HepG2 (cell line): ENCODE measurements around the gene TMPRSS15.

Experiments used
- CBX5 ChIP-seq: sonication (generic); formaldehyde crosslinking; IDR thresholded peaks from 2 replicates; pipeline ENCODE4 v1.4.0; 2020; ENCODE audit warnings: missing genetic modification reagents, borderline replicate concordance
- CTCF ChIP-seq: sonication (generic); formaldehyde crosslinking; IDR thresholded peaks from 2 replicates; pipeline ENCODE4 v1.5.0; 2020; ENCODE audit warnings: mild to moderate bottlenecking, missing genetic modification reagents, moderate library complexity
- POLR2AphosphoS2 ChIP-seq: IDR thresholded peaks from 2 replicates; pipeline ENCODE4 v1.6.1; 2011; ENCODE audit warnings: low read depth, low read length, improper control_type of control experiment
- TF ChIP-seq, protein P1 (sequence below): sonication (generic); formaldehyde crosslinking; IDR thresholded peaks from 2 replicates; pipeline ENCODE4 v1.5.0; 2020; ENCODE audit warnings: missing genetic modification reagents

- TF ChIP-seq, protein P1, sequence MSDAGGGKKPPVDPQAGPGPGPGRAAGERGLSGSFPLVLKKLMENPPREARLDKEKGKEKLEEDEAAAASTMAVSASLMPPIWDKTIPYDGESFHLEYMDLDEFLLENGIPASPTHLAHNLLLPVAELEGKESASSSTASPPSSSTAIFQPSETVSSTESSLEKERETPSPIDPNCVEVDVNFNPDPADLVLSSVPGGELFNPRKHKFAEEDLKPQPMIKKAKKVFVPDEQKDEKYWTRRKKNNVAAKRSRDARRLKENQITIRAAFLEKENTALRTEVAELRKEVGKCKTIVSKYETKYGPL (CRISPR knock-in tag): no peak
- TF ChIP-seq CTCF (CRISPR knock-in tag): no peak
- TF ChIP-seq POLR2AphosphoS2: no peak
- no peak for TF ChIP-seq CBX5
Measured at GRCh38 chr21:18273400-18273799, 130.2 kb downstream of the TMPRSS15 start.
